ENCODE results near the gene SPAG5.

Gene SPAG5

GRCh38 chr17:28571361-28572122 lies 27.3 kb downstream of the SPAG5 start, which contains the start of gene PIGS:
Gene PIGS, minus strand, starts transcription at chr17:28571524. Its CDS starts 28 bp downstream, at chr17:28571496.
- DNase-seq = peak in 13 of 14 donors; percentile 84 to 95 (median 91)

GRCh38 chr17:28570716-28571360 lies 28.0 kb downstream of the SPAG5 start:
- DNase-seq = peak in 6 of 14 donors; percentile 25 to 58 (median 46)

GRCh38 chr17:28569446-28569845 lies 29.4 kb downstream of the SPAG5 start:
- no peak for DNase-seq

- DNase-seq = no peak
Measured at GRCh38 chr17:28567604-28568003, 31.2 kb downstream of the SPAG5 start.

- DNase-seq = no peak
Measured at GRCh38 chr17:28563475-28563874, 35.4 kb downstream of the SPAG5 start.

DNA sequence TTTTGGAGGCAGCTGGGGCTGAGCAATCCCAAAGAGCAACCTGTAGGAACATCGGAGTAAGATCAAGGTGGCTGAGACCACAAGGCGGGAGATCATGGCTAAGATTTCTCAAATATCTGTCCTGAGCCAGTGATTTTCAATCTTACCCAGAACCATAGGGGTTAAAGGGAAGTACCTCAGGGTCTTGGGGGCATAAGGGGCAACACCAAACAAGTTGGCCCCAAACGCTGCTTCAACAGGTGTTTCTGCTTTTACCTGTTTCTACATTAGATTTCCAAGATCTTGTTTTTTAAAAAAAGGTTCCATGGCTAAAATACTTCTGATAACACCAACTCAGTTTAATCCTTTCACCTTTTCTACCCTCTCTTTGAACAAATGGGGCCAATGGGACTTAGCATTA lies 43.8 kb downstream of the SPAG5 start:
- no peak for DNase-seq

DNA sequence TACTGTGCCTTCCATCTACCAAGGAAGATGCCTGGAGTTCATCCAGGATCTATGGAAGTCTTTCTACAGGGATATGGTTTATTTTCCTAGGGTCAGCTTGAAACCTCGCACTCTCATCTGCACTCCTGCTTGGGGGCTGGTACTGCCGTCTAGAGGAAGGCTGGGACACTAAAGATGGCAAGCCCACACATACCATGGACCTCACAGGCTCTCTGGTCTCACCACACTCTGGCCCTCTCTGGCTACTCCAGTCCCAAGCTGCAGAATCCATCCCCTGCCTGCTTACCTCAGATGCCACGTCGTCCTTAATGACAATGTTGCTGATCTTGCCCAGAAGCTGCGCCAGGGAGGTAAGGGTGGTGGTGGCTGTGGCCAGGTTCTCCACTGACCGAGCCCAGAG lies 44.3 kb downstream of the SPAG5 start:
- no peak for DNase-seq

GRCh38 chr17:28553000-28553505 lies 45.8 kb downstream of the SPAG5 start:
- no peak for DNase-seq

DNA sequence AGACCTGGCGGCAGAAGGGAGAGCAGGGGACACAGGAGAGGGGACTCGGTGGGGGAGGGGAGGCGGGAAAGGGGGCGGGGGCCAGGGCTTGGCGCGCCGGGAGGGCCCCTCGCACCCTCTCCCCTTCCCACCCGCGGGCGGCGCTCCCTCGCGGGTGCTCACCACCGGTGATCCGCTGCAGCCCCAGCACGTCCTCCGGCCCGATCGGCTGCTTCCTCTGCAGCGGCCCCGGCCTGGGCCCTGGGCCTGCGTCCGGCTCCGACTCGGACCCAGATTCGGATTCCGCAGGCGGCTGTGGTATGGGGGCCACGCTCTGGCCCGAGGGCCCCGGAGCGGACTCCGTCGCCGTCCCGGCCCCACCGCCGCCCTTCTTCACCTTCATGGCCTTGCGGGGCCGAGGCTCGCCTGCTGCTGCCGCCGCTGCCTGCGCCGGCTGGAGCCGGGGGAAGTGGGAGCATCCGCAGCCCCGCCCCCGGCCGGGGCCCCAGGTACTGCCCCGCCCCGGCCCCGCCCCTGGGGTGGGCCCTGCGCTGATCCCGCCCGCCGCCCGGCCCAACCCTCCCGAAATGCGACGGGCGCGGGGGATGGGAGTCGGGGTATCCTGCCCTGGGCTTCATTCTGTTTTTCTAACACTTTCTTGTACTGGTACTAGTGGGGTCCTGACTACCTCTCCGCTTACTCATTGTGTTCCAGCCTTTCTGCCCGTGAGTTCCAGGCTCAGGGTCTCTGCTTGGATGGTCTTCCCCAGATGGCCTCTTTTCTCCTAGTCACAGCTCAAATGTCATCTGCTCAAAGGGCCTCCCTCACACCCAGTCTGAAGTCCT lies 46.4 kb downstream of the SPAG5 start, which contains the start of gene UNC119:
UNC119 (minus strand) TSS at position 449 of the 824 bp plus-strand sequence; CDS start at position 382, 67 bp downstream.
- DNase-seq = peak in 10 of 14 donors; percentile 4 to 64 (median 28)

DNA sequence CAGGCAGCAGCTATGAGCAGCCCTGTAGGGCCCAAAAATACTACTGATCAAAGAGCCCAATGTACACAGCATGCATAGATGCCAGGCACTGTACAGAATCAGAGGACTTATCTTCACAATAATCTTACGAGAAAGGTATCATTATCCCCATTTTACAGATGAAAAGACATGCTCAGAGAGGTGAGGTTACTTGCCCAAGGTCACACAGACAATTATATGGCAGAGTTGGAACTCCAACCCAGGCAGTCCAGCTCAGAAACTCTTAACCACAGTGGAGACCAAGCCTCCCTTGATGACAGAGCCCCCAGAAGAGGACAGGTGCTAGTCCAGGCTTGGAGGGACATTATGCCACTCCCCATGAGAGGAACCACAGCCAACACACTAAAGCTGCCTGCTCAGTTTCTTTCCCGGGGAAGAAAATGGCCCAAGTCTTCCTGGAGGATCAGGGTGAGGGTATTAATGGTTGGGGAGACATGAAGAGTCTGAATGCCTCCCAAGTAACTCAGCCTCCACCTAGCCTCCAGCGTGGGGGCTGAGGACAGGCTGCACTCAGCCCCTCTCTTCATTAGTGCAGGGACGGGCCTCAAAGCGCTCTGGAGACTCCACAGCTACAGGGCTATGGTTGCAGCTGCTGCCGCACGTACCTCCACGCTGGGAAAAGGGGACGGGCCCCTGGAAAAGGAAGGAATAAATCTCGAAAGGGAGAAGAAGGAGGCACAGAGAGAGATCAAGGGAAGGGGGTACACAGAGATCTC lies 47.2 kb downstream of the SPAG5 start:
- no peak for DNase-seq

- DNase-seq = no peak
Measured at GRCh38 chr17:28550858-28551257, 48.0 kb downstream of the SPAG5 start.

DNA sequence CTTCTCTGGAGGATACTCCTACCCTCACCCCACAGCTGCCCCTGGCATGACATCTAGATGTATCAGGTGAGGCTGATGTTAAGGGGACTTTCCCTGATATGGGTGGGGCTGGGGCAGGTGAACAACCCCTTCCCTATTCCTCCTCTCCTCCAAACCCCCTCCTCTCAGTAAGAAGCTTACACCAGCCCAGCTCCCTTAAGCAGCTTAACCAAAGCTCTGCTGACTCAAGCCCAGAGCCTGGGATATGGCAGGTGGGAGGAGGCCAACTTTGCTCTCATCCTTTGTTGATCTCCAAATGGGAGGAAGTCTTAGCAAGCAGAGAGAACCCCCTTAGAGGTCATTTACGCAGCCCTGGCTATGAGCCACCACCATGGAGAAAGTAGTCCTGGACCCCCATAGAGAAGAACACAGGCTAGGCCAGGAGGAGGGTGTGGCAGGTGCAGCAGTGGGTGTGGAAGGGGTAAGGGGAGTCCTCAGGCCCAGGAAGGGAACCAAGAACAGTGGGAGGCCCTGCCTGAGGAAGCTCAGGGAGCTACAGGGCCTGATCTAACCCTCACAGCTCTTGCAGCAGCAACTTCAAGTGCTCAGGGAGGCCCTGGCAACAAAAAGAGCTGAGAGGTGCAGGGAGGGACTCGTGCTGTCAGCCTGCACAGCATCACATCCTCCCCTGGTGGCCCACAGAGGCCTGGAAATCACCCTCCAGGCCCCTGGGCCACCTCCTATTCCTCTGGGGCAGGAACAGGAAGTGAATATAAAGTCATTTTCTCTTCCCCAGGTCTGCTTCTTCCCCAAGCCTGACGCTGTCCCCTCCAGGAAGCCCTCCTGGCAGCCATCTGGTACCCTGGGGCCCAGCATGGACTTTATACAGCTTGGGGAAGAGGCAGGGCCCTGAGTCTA lies 49.3 kb downstream of the SPAG5 start:
- no peak for DNase-seq

DNA sequence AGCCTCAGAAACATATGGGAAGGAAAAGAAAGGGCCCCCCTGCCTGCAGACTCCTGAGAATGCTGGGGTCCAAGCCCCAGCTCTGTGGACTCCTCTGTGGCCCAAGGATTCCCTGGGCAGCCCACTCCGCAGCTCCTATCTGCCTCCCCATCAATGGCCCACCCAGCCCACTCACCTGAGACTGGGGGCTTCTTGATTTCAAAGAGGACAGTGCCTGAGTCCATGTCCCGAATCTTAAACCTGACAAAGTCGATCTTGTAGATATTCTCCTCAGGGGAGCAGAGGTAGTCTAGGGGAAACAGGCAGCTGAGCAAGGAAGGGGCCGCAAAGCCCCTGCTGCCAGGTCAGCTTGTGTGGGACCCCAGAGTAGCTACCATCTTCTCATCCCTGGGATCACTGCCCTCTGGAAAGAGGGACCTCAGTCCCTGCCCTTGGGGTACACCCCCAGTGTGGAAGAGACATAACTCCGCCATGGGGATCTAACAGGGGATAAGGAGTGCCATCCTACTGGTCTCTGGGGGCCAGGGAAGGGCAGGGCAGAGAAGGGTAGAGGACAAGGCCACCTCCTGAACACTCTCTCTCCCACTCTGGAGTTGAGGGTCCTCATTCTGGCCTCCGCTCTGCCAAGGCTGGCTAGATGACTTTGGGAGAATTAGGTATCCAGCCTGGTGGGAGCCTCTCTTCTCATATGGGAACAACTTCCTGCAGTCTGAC lies 50.3 kb downstream of the SPAG5 start:
- DNase-seq = no peak

GRCh38 chr17:28547623-28548416 lies 51.0 kb downstream of the SPAG5 start:
- DNase-seq = peak in 11 of 14 donors; percentile 17 to 52 (median 39)

DNA sequence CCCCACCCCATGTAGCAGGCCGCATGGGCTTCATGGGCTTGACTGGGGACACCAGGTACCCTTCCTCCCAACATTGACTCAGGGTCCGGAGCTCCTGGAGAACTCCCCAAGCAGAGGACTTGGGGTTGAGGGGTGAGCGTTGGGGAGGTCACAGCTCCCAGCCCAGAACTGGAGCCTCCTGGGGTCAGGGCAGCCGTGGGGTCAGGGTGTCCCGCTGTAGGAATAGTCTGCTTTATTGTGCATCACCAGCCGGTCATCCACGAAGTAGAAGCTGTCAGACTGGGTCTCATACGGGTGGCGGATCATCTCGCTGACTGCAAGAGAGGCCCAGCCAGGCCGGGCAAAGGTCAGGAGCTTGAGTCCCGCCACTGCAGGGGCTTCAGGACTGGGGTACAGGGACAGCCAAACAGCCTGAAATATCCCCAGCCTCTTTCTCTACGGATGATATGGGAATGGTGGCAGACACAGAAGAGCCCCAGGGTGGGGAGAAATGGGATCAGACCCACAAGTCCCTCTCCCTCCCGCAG lies 51.7 kb downstream of the SPAG5 start:
- DNase-seq = no peak

DNA sequence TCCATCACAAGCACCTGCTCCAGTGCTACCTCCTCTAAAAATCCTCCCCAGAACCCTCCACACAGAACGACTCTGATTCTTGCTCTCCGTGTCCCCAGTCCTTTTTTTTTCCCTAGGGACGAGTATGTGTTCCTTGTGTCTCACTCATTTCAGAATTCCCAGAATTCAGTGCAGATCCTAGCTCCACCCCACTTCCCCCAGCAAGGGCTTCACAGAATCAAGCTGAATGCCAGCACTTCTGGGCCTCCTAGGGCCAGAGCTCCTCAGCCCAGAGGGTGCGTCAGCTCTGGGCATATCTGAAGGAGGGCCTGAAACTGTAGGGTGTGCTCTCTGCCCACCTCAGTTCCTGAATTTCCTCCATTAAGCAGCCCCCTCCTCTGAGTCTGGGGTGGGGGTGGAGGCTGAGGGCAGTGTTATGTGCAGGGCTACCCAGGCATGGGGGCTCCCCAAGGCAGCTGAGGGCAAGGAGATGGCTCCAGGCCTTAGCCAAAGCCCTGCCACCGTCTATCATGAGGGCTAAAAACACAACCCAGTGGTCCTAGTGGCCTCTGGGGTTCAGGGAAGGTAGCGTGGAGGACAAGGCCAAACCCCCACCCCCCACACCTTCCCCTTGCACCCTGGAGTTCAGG lies 52.9 kb downstream of the SPAG5 start:
- DNase-seq = no peak

DNA sequence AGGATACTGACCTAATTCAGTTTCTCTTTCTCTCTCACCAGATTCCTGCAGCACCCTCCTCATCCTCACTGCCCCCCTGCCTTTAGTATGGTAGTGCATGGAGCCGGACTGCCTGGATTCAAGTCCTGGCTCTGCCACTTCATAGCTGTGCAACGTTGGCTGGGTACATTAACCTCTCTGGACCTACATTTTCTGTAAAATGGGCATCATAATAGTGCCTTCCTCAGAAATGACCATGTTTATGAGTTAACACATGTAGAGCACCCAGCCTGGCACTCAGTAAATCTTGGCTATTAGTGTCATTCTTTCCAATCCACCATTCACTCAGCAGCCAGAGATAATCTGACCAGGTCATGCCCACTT lies 53.7 kb downstream of the SPAG5 start:
- no peak for DNase-seq

DNA sequence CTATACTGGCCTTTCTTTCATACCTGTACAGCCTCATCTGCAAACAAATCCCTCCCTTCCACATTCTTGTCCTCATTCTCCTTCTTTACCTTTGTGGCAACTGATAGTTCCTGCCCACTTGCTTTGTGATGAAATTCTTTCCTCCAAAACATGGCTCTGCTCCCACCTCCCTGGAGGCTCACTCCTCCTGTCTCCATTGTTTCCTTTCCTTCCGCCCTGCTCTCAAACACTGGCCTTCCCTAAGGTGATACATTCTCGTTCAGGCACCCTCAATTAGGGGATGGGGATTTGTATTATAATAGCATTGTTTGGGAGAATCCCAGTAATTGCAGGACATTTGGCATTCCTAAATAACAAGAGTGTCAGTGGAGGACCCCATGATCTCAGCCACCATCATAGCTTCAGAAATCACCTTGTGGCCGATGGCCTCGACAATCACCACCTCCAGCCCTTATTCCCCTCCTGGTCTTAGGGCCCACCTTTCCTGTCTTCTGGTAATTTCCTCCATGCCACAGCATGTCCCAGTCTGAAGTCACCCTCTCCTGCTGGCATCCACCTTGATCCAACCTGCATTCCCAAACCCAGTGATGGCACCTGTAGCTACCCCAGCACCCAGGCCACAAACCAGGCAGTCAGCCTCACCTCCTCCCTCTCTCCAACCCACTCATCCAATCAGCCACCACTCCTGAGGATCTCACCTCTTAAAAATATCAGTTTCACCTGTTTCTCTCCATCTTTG lies 54.3 kb downstream of the SPAG5 start:
- no peak for DNase-seq
